ENCODE measurements around the gene HTT.

Gene HTT

DNA sequence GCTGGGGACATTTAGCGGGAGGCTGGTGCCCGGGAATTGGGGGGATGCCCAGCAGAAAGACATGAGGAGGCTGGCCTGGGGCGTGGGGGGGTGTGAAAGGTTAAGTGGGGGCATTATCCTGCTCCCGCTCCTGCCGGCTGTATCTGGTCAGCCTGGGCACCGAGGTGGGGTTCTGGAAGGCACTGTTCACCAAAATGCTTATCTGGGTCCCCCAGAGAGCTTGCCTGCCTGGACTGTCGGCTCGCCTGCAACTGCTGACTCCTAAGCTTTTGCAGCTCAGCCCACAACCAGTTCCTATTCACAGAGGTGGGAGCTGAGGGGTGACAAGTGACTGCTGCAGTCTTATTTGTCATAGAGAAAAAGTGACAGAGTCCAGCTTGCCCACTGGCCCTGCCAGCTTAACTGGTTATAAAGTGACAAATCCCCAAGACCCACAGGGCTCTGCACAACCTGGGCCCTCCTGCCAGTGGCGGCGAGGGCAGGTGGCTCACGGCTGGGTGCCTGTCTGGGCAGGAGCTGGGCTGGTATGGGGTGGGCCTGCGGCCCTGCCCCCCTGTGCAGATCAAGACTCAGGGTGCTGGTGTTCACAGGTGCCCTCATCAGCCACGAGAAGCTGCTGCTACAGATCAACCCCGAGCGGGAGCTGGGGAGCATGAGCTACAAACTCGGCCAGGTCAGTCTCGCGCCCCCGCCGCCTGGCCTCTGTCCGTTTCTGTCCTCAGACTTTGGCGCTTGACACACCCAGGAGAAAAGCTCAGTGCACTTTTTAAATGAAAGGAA, 150.8 kb downstream of the HTT start:
- peaks cover 68% of the 10 kb centered on the region; the same call in 1 of the 2 replicates for H3K36me3 ChIP-seq (ENCODE audit: insufficient read depth, low read length)
- no peaks in the 10 kb centered on the region for H3K79me2 ChIP-seq (ENCODE audit: insufficient read depth, low read length)

DNA sequence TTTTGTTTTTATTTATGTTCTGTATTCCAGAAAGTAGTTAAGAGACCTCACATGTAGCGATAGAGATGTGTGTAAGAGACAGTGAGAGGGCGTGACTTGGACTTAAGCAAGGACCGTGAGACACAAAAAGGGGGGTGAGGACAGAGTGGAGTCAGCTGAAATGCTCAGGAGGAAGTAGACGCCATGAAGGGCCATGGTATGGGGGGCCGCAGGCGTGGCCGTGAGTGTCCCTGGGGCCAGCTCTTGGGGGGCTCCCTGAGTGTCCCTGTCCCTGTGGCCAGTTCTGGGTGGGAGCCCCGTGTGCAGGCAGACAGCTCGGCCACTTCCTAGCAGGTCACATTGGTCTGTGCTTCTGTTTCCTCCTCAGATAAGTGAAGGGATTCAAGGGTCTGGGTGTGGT, 151.5 kb downstream of the HTT start:
- no peak overlapping the region for H2AFZ ChIP-seq (ENCODE audit: low read length)
- H3K36me3 ChIP-seq (ENCODE audit: insufficient read depth, low read length) = peaks cover 71% of the 10 kb centered on the region; the same call in 1 of the 2 replicates
- H3K4me2 ChIP-seq (ENCODE audit: low read depth, low read length, poor library complexity, severe bottlenecking) = no peak overlapping the region
- H3K79me2 ChIP-seq (ENCODE audit: insufficient read depth, low read length) = no peaks in the 10 kb centered on the region
- H4K20me1 ChIP-seq (ENCODE audit: insufficient read depth, low read length, poor library complexity, severe bottlenecking) = no peaks in the 10 kb centered on the region
- H3K9me3 ChIP-seq (ENCODE audit: insufficient read depth, low read depth, low read length) = no peaks in the 10 kb centered on the region
- no peaks in the 10 kb centered on the region for H3F3A ChIP-seq (ENCODE audit: low read depth)
- H3K27me3 ChIP-seq (ENCODE audit: insufficient read depth, low read length, poor library complexity, severe bottlenecking) = no peaks in the 10 kb centered on the region
- H3K9me2 ChIP-seq (replicated peaks; ENCODE audit: low read depth, low read length) = no peaks in the 10 kb centered on the region
- TF ChIP-seq, protein P1, sequence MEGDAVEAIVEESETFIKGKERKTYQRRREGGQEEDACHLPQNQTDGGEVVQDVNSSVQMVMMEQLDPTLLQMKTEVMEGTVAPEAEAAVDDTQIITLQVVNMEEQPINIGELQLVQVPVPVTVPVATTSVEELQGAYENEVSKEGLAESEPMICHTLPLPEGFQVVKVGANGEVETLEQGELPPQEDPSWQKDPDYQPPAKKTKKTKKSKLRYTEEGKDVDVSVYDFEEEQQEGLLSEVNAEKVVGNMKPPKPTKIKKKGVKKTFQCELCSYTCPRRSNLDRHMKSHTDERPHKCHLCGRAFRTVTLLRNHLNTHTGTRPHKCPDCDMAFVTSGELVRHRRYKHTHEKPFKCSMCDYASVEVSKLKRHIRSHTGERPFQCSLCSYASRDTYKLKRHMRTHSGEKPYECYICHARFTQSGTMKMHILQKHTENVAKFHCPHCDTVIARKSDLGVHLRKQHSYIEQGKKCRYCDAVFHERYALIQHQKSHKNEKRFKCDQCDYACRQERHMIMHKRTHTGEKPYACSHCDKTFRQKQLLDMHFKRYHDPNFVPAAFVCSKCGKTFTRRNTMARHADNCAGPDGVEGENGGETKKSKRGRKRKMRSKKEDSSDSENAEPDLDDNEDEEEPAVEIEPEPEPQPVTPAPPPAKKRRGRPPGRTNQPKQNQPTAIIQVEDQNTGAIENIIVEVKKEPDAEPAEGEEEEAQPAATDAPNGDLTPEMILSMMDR (conservative IDR thresholded peaks at IDR 0.05; ENCODE audit: low read length) = no peak
- no peak for TF ChIP-seq EZH2phosphoT487 (IDR thresholded peaks at IDR 0.05; ENCODE audit: borderline replicate concordance)
- no peaks in the 10 kb centered on the region for H3K4me1 ChIP-seq (ENCODE audit: insufficient read depth, low read length, poor library complexity, severe bottlenecking)
- H3K9ac ChIP-seq (ENCODE audit: low read depth, low read length, poor library complexity, severe bottlenecking) = no peak overlapping the region
- no peak overlapping the region for H3K4me3 ChIP-seq (ENCODE audit: low read length, poor library complexity, severe bottlenecking)

More for the DNA sequence above, 150.8 kb downstream of the HTT start:
- H3K4me3 ChIP-seq (ENCODE audit: low read length, poor library complexity, severe bottlenecking) = no peak overlapping the region
- TF ChIP-seq, protein P1 (conservative IDR thresholded peaks at IDR 0.05; ENCODE audit: low read length) = no peak
- no peak for TF ChIP-seq EZH2phosphoT487 (IDR thresholded peaks at IDR 0.05; ENCODE audit: borderline replicate concordance)
- no peaks in the 10 kb centered on the region for H3K4me1 ChIP-seq (ENCODE audit: insufficient read depth, low read length, poor library complexity, severe bottlenecking)
- no peaks in the 10 kb centered on the region for H3K9me3 ChIP-seq (ENCODE audit: insufficient read depth, low read depth, low read length)
- no peaks in the 10 kb centered on the region for H3K27me3 ChIP-seq (ENCODE audit: insufficient read depth, low read length, poor library complexity, severe bottlenecking)
- no peak overlapping the region for H2AFZ ChIP-seq (ENCODE audit: low read length)
- H4K20me1 ChIP-seq (ENCODE audit: insufficient read depth, low read length, poor library complexity, severe bottlenecking) = no peaks in the 10 kb centered on the region
- no peak overlapping the region for H3K9ac ChIP-seq (ENCODE audit: low read depth, low read length, poor library complexity, severe bottlenecking)
- H3K9me2 ChIP-seq (replicated peaks; ENCODE audit: low read depth, low read length) = no peaks in the 10 kb centered on the region
- no peak overlapping the region for H3K4me2 ChIP-seq (ENCODE audit: low read depth, low read length, poor library complexity, severe bottlenecking)
- no peaks in the 10 kb centered on the region for H3F3A ChIP-seq (ENCODE audit: low read depth)

DNA sequence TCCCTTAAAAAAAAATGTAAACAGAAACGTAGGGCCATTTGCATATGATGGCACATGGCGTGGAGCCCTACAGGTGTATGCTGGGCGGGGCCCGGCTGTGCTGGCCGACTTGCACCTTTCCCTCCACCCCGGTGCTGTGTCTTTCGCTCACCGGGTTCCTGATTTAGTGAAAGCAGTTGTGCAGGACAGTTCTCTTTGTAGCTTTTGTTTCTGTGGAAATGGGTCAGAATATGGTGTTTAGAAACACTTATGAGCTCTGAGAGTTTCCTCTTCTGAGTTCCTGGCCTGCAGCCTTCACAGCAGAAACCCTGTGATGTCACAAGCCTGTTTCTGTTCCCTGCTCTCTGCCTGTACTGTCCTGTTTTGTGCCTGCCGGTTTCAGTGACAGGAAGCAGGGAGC, 152.0 kb downstream of the HTT start:
- H3K9me3 ChIP-seq (ENCODE audit: insufficient read depth, low read depth, low read length) = no peaks in the 10 kb centered on the region
- no peak overlapping the region for H3K4me3 ChIP-seq (ENCODE audit: low read length, poor library complexity, severe bottlenecking)
- peaks cover 72% of the 10 kb centered on the region; the same call in 1 of the 2 replicates for H3K36me3 ChIP-seq (ENCODE audit: insufficient read depth, low read length)
- no peaks in the 10 kb centered on the region for H4K20me1 ChIP-seq (ENCODE audit: insufficient read depth, low read length, poor library complexity, severe bottlenecking)
- no peaks in the 10 kb centered on the region for H3K4me1 ChIP-seq (ENCODE audit: insufficient read depth, low read length, poor library complexity, severe bottlenecking)
- no peak overlapping the region for H3K4me2 ChIP-seq (ENCODE audit: low read depth, low read length, poor library complexity, severe bottlenecking)
- TF ChIP-seq, protein P1 (conservative IDR thresholded peaks at IDR 0.05; ENCODE audit: low read length) = no peak
- TF ChIP-seq EZH2phosphoT487 (IDR thresholded peaks at IDR 0.05; ENCODE audit: borderline replicate concordance) = no peak
- H3K9ac ChIP-seq (ENCODE audit: low read depth, low read length, poor library complexity, severe bottlenecking) = no peak overlapping the region
- H2AFZ ChIP-seq (ENCODE audit: low read length) = no peak overlapping the region
- H3K27me3 ChIP-seq (ENCODE audit: insufficient read depth, low read length, poor library complexity, severe bottlenecking) = no peaks in the 10 kb centered on the region
- H3K9me2 ChIP-seq (replicated peaks; ENCODE audit: low read depth, low read length) = no peaks in the 10 kb centered on the region
- H3K79me2 ChIP-seq (ENCODE audit: insufficient read depth, low read length) = no peaks in the 10 kb centered on the region
- H3F3A ChIP-seq (ENCODE audit: low read depth) = no peaks in the 10 kb centered on the region

All from Loucy (cell line).